ENCODE results near the gene ZAP70. TPM values are rescaled to one million over a fixed set of nuclear protein-coding genes. Genes with fewer than 3 reads are reported as not detected.

Gene ZAP70
- total and polyA plus RNA-seq, 9 donors = 0.45 to 2.0 (median 0.75) TPM

DNA sequence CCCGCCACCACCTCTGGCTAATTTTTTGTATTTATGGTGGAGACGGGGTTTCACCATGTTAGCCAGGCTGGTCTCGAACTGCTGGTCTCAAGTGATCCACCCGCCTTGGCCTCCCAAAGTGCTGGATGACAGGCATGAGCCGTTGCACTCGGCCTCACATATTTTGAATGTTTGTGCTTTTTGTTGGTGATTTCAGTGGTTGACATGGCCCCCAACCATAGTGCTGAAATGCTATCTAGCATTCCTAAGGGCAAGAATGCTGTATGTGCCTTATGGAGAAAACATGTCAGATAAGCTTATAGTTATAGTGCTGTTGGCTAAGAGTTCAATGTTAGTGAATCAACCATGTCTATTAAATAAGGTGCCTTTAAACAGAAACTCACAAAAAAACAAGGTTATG lies 8.9 kb downstream of the ZAP70 start:
- 72 to 80% (median 77%) methylated on average over 6 of the region's 6 CpGs for WGBS, 3 donors
- H3K9me3 ChIP-seq = no peaks in the 10 kb centered on the region
- H3K27ac ChIP-seq = no peak overlapping the region
- no peak for DNase-seq
- TF ChIP-seq, protein P1, sequence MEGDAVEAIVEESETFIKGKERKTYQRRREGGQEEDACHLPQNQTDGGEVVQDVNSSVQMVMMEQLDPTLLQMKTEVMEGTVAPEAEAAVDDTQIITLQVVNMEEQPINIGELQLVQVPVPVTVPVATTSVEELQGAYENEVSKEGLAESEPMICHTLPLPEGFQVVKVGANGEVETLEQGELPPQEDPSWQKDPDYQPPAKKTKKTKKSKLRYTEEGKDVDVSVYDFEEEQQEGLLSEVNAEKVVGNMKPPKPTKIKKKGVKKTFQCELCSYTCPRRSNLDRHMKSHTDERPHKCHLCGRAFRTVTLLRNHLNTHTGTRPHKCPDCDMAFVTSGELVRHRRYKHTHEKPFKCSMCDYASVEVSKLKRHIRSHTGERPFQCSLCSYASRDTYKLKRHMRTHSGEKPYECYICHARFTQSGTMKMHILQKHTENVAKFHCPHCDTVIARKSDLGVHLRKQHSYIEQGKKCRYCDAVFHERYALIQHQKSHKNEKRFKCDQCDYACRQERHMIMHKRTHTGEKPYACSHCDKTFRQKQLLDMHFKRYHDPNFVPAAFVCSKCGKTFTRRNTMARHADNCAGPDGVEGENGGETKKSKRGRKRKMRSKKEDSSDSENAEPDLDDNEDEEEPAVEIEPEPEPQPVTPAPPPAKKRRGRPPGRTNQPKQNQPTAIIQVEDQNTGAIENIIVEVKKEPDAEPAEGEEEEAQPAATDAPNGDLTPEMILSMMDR (IDR thresholded peaks at IDR 0.05) = no peak
- no peak for TF ChIP-seq EP300 (IDR thresholded peaks at IDR 0.05)
- TF ChIP-seq POLR2A (IDR thresholded peaks at IDR 0.05) = no peak
- intact Hi-C loops (cut with DNase I) = no loop called here
- no peak overlapping the region for H3K4me3 ChIP-seq
- H3K4me1 ChIP-seq (ENCODE audit: insufficient read depth) = no peaks in the 10 kb centered on the region
- H3K36me3 ChIP-seq = no peaks in the 10 kb centered on the region
- H3K27me3 ChIP-seq = no peaks in the 10 kb centered on the region

DNA sequence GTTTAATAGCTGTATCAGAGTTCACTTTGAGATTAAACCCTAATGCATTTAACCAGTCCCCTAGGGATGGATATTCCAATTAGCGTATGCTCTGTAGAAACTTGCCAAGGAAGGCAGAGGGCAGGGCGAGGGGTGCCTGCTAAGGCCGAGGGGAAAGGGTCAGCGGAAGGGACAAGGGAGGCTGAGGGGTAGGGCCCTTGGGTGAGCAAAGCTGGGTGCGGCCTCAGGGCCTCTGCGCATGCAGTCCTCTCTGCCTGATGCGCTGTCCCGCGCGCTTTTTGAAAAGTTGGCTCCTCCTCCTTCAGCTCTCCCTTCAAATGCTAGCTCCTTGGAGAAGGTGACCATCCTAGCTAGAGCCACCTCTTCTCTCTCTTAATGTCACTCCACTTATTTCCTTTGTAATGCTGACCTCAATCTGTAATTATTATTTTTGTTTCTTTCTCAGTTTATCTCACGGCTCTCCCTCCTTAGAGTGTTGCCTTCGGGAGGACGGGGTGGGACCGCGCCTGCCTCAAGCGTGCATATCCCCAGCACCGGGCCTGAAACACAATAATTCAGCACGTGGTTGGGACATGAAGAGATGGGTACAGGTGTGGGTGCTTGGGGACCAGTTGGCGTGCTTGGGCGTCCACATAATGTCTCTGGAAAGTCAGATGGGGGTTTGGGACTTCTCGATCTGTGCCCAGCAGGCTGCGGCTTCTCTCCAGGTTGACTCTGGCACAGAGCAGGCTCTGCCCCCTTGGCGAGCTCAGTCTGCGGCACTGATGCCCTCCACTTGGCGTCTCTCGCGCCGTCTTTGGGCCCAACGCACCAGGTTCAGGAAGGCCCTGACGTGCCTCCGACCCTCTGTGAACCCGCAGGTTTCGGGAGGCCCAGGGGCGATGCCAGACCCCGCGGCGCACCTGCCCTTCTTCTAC lies 10.0 kb downstream of the ZAP70 start:
- no peak for DNase-seq
- no peak overlapping the region for H3K4me3 ChIP-seq
- H3K4me1 ChIP-seq (ENCODE audit: insufficient read depth) = no peaks in the 10 kb centered on the region
- no peak for TF ChIP-seq EP300 (IDR thresholded peaks at IDR 0.05)
- H3K9me3 ChIP-seq = no peaks in the 10 kb centered on the region
- no peaks in the 10 kb centered on the region for H3K36me3 ChIP-seq
- H3K27ac ChIP-seq = no peak overlapping the region
- H3K27me3 ChIP-seq = no peaks in the 10 kb centered on the region
- WGBS, 3 donors = 74 to 85% (median 79%) methylated on average over 37 of the region's 37 CpGs
- intact Hi-C loops (cut with DNase I) = no loop called here

- intact Hi-C loops (cut with DNase I) = no loop called here
- no peaks in the 10 kb centered on the region for H3K27me3 ChIP-seq
- DNase-seq = peak in 1 of 5 donors; percentile 20
- TF ChIP-seq EP300 (IDR thresholded peaks at IDR 0.05) (no peak), POLR2A (IDR thresholded peaks at IDR 0.05) (no peak)
- TF ChIP-seq, protein P1 (IDR thresholded peaks at IDR 0.05) = no peak
- 37 to 54% (median 50%) methylated on average over 36 to 41 of the region's 41 CpGs for WGBS, 3 donors
- H3K4me1 ChIP-seq (ENCODE audit: insufficient read depth) = no peaks in the 10 kb centered on the region
- H3K36me3 ChIP-seq = no peaks in the 10 kb centered on the region
- no peak overlapping the region for H3K4me3 ChIP-seq
- H3K27ac ChIP-seq = no peak overlapping the region
- no peaks in the 10 kb centered on the region for H3K9me3 ChIP-seq
Observed at GRCh38 chr2:97724073-97724410, 10.7 kb downstream of the ZAP70 start.

DNA sequence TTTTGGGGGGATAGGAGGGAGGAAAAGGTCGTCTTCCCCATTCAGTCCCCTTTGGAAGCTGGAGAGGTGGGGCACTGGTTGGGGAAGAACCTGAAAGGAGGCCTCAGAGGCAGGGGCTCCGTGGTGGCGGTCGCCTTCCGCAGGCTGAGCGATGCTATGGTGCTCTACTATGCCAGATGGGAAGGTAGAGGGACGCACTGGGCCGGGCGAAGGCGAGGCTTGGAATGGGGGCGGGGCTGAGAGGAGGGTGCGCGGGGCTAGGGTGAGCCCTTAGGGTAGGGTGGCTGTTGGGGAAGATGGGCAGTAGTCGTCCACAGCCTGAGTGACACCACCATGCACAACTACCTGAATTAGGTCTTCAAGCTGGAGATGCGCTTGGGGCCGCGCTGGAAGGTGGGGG lies 11.1 kb downstream of the ZAP70 start:
- Histone ChIP-seq H3K36me3 (no peaks in the 10 kb centered on the region), H3K27ac (no peak overlapping the region), H3K9me3 (no peaks in the 10 kb centered on the region), H3K27me3 (no peaks in the 10 kb centered on the region), H3K4me1 (ENCODE audit: insufficient read depth) (no peaks in the 10 kb centered on the region), H3K4me3 (no peak overlapping the region)
- no peak for DNase-seq
- TF ChIP-seq, protein P1 (IDR thresholded peaks at IDR 0.05) = no peak
- TF ChIP-seq EP300 (IDR thresholded peaks at IDR 0.05) (no peak), POLR2A (IDR thresholded peaks at IDR 0.05) (no peak)
- intact Hi-C loops (cut with DNase I) = no loop called here
- WGBS, 3 donors = 68 to 83% (median 73%) methylated on average over 17 of the region's 17 CpGs

Data from ovary (tissue), 9 donors.